Coronary artery (tissue), 2 donors: ENCODE results near the gene XIRP2.

ENCODE experiments used
- DNase-seq: peaks from one replicate; pipeline ENCODE4 v3.0.0-alpha.2; 2017; ENCODE audit warnings: low spot score
- H3K27ac ChIP-seq, 2 donors: fragments of 200-600 bp; sonication (generic); one replicate each; pipeline ENCODE4 v1.5.1; 2016 to 2019
- H3K4me3 ChIP-seq: fragments of 200-600 bp; sonication (generic); 2 replicates; pipeline ENCODE4 v1.5.1; 2016; ENCODE audit warnings: mild to moderate bottlenecking, moderate library complexity
- TF ChIP-seq, protein P1 (sequence below): fragments of 200-600 bp; sonication (generic); IDR thresholded peaks from one replicate; pipeline ENCODE4 v1.5.1; 2019; ENCODE audit warnings: antibody characterized with exemption

The XIRP2 gene, protein sequence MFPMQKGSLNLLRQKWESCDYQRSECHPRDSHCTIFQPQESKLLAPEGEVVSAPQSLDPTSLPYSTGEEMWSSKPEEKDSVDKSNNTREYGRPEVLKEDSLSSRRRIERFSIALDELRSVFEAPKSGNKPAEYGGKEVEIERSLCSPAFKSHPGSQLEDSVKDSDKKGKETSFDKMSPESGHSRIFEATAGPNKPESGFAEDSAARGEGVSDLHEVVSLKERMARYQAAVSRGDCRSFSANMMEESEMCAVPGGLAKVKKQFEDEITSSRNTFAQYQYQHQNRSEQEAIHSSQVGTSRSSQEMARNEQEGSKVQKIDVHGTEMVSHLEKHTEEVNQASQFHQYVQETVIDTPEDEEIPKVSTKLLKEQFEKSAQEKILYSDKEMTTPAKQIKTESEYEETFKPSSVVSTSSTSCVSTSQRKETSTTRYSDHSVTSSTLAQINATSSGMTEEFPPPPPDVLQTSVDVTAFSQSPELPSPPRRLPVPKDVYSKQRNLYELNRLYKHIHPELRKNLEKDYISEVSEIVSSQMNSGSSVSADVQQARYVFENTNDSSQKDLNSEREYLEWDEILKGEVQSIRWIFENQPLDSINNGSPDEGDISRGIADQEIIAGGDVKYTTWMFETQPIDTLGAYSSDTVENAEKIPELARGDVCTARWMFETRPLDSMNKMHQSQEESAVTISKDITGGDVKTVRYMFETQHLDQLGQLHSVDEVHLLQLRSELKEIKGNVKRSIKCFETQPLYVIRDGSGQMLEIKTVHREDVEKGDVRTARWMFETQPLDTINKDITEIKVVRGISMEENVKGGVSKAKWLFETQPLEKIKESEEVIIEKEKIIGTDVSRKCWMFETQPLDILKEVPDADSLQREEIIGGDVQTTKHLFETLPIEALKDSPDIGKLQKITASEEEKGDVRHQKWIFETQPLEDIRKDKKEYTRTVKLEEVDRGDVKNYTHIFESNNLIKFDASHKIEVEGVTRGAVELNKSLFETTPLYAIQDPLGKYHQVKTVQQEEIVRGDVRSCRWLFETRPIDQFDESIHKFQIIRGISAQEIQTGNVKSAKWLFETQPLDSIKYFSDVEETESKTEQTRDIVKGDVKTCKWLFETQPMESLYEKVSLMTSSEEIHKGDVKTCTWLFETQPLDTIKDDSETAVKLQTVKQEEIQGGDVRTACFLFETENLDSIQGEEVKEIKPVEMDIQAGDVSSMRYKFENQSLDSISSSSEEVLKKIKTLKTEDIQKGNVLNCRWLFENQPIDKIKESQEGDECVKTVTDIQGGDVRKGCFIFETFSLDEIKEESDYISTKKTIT (N-terminal part only)

DNA sequence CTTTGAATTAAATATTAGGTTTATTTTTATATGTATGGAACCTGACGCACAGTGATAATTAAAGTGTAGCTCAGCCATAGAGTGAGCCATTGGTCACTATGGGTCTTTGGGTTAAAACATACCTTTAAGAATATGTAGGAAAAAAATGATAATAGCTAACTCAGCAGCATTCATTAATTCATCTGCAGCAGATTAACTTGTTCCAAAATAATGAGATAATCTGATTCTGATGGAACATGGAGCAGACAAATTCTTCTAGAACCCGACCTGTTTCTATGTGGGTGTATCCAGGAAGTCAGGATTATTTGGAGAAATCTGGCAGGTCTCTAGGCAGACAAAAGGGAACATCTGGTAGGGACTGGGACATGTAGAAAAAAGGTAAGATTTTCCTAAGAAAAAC, at the start of gene XIRP2:
Gene XIRP2 (plus strand): TSS at position 301 of the 400 bp plus-strand sequence. CDS start 15,003 bp downstream, outside the sequence.
- no peak for DNase-seq
- TF ChIP-seq, protein P1, sequence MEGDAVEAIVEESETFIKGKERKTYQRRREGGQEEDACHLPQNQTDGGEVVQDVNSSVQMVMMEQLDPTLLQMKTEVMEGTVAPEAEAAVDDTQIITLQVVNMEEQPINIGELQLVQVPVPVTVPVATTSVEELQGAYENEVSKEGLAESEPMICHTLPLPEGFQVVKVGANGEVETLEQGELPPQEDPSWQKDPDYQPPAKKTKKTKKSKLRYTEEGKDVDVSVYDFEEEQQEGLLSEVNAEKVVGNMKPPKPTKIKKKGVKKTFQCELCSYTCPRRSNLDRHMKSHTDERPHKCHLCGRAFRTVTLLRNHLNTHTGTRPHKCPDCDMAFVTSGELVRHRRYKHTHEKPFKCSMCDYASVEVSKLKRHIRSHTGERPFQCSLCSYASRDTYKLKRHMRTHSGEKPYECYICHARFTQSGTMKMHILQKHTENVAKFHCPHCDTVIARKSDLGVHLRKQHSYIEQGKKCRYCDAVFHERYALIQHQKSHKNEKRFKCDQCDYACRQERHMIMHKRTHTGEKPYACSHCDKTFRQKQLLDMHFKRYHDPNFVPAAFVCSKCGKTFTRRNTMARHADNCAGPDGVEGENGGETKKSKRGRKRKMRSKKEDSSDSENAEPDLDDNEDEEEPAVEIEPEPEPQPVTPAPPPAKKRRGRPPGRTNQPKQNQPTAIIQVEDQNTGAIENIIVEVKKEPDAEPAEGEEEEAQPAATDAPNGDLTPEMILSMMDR: no peak
- H3K4me3 ChIP-seq: no peak within 1 kb of the TSS
- no peak within 1 kb of the TSS for H3K27ac ChIP-seq

DNA sequence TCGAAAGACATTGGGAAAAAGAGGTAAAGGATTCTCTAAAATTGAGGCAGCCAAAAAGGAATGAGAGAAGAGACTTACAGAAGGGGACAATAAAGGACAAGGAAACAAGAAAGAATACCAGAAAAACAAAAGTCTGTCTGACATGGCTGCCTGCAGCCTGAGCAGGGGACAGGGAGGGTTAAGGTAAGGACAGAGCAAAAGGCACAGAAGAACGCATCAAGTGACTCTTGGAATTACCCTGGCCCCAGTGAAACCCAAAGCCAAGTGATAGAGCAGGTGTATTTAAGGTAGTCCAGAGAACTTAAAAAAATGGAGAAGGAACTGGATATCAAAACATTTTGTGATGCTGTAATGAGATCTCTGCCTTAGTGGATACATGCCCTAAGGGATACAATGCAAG, 47.1 kb upstream of the XIRP2 start:
- DNase-seq: no peak
- TF ChIP-seq, protein P1: no peak

DNA sequence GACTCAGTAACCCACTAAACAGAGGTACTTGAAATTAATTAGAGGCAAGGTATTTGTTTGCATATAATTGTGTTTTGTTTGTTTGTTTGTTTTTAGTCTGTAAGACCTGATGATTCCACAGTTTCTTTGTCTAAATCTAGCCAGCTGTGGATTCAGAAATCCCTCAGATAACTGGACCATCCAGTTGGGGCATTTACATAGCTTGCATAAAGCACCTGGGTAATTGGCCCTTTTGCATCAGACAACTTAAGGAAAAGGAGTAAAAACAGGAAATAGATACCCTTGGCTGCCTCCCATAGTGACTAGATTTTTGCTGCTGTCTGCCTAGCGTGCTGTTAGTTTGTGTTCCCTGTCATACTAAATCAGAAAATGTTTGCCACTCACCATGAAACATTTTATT, 46.6 kb upstream of the XIRP2 start:
- Histone ChIP-seq H3K27ac (no peak overlapping the region), H3K4me3 (no peak overlapping the region)
- TF ChIP-seq, protein P1: no peak
- DNase-seq: no peak

More for the DNA sequence above, 47.1 kb upstream of the XIRP2 start:
- no peak overlapping the region for H3K27ac ChIP-seq
- no peak overlapping the region for H3K4me3 ChIP-seq

DNA sequence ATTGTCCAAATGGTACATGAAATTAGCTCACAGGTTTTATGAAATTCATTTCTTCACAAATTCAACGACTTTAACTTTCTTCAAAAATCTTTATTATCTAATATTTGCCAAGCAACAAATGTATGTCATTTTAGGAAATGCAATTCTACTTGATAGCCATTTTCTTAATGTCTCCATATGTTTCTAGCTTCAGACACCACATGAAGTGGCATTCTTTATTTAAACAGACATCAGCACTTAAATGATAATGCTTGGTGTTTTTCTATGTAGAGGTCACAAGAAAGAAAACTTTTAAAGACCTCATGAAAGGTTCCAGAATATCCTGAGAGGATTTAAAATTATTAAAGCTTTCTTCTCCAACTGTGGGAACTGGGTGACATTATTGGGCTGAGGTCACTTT, 44.2 kb upstream of the XIRP2 start:
- TF ChIP-seq, protein P1: no peak
- DNase-seq: no peak
- Histone ChIP-seq H3K27ac (no peak overlapping the region), H3K4me3 (no peak overlapping the region)

DNA sequence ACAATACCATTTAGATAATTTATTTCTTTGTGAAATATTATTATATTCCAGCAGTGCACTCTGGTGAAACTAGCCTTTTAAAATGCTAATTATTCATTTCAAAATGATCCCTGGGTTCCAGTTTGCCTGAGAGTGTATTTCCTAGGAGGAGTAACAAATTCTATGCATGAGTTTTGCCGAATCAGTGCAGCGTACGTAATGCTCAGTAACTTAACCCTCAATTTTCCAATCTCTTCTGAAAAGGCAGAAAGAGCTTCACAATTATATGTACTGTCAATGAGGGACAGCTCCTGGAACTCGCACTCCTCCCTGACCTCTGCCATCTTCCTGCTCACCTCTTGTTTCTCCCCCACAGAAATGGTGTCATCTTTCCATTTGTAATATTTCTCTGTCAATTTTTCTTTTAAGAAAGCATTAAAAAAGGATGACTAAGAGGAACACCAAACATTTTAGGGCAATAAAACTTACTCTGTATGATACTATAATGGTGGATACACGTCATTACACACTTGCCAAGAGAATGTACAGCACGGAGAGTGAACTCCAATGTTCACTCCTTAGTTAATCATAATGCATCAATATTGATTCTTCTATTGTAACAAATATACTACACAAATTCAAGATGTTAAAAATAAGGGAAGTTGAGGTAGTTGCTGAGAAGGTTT, 25.7 kb upstream of the XIRP2 start:
- no peak overlapping the region for H3K4me3 ChIP-seq
- no peak for DNase-seq
- H3K27ac ChIP-seq: no peak overlapping the region
- TF ChIP-seq, protein P1: no peak

DNA sequence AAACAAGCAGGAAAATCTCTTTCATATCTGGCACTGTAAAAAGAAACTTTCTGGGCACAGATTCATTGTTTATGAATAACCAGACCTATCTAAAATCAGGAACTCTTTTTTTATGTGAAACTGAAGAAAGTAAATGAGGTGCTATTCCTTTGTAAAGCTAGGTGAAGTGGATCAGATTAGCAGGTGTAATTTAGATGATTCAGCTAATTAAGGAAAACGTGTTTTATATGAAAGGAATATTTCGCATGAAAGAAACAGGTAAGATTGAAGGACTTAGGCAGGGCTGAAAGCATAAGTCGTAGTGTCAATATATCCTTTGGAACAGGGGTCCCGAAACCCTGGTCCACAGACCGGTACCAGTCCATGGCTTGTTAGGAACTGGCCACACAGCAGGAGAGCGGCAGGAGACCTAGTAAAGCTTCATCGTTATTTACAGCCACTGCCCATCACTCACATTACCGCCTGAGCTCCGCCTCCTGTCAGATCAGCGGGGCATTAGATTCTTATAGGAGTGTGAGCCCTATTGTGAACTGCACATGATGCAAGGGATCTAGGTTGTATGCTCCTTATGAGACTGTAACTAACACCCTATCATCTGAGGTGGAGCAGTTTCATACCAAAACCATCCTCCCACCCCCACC, 20.3 kb upstream of the XIRP2 start:
- DNase-seq: no peak
- Histone ChIP-seq H3K27ac (no peak overlapping the region), H3K4me3 (no peak overlapping the region)
- TF ChIP-seq, protein P1: no peak
